K562 (cell line): Measurements from ENCODE around the gene SHC1. TPM values are rescaled to one million over a fixed set of nuclear protein-coding genes. Genes with fewer than 3 reads are reported as not detected.

ENCODE experiments used
- BACH1 ChIP-seq: fragments of 200-800 bp; sonication (Bioruptor generic); IDR thresholded peaks from 2 replicates; pipeline ENCODE4 v1.6.1; 2016; ENCODE audit warnings: missing genetic modification characterization, missing compliant biosample characterization
- BDP1 ChIP-seq: IDR thresholded peaks from 3 replicates; pipeline ENCODE4 v1.6.1; 2011; ENCODE audit not compliant: insufficient read length, insufficient read depth
- BRD4 ChIP-seq: fragments of 200-600 bp; sonication (generic); IDR thresholded peaks from 2 replicates; pipeline ENCODE4 v1.6.1; 2017; ENCODE audit warnings: inconsistent platforms
- BRD9 ChIP-seq: fragments of 450-650 bp; IDR thresholded peaks from 2 replicates; pipeline ENCODE4 v1.6.1; 2018; ENCODE audit warnings: low read depth; ENCODE audit not compliant: partially characterized antibody
- CBFA2T2 ChIP-seq: fragments of 450-650 bp; conservative IDR thresholded peaks from 2 replicates; pipeline ENCODE4 v1.6.1; 2017; ENCODE audit warnings: mild to moderate bottlenecking
- ETV1 ChIP-seq: fragments of 450-650 bp; conservative IDR thresholded peaks from 2 replicates; pipeline ENCODE4 v1.6.1; 2016; ENCODE audit warnings: missing genetic modification characterization, control low read depth, low read depth, missing compliant biosample characterization
- FOXA3 ChIP-seq, 2 experiments: fragments of 450-650 bp in 1 of 2; sonication (generic) in 1 of 2; formaldehyde crosslinking; IDR thresholded peaks in 1 of 2; conservative IDR thresholded peaks in 1 of 2; 2 replicates each; pipeline versions ENCODE4 v1.4.0 to v1.8.0; 2020 to 2022; ENCODE audit warnings: mild to moderate bottlenecking in 2 of 2, missing genetic modification reagents in 1 of 2
- HDAC1 ChIP-seq, 2 experiments: fragments of 450-650 bp; IDR thresholded peaks; 2 replicates each; pipeline ENCODE4 v1.6.1; 2016 to 2017; ENCODE audit warnings: inconsistent platforms in 1 of 2, mild to moderate bottlenecking in 1 of 2, moderate library complexity in 1 of 2
- KDM4B ChIP-seq, 2 experiments: fragments of 450-650 bp in 1 of 2; sonication (generic) in 1 of 2; IDR thresholded peaks; 2 replicates each; pipeline ENCODE4 v1.6.1; 2016 to 2017; ENCODE audit warnings: borderline replicate concordance in 2 of 2, antibody characterized with exemption in 1 of 2, low read depth in 1 of 2, mild to moderate bottlenecking in 1 of 2
- MXI1 ChIP-seq: IDR thresholded peaks from 2 replicates; pipeline ENCODE4 v1.6.1; 2011; ENCODE audit warnings: low read depth, mild to moderate bottlenecking, improper control_type of control experiment, low read length
- NELFE ChIP-seq: IDR thresholded peaks from 2 replicates; pipeline ENCODE4 v1.6.1; 2011; ENCODE audit warnings: mild to moderate bottlenecking; ENCODE audit not compliant: insufficient read depth, insufficient read length
- REST ChIP-seq, 2 experiments: fragments of 450-650 bp; formaldehyde crosslinking in 1 of 2; IDR thresholded peaks; 2 replicates each; pipeline versions ENCODE4 v1.4.0 to v1.6.1; 2014 to 2020; ENCODE audit warnings: mild to moderate bottlenecking in 2 of 2, borderline replicate concordance in 1 of 2, low read depth in 1 of 2
- SETDB1 ChIP-seq: IDR thresholded peaks from one replicate; pipeline ENCODE4 v1.6.1; 2012; ENCODE audit warnings: low read length, control low read depth, inconsistent platforms
- SMAD1 ChIP-seq: fragments of 150-350 bp; IDR thresholded peaks from 2 replicates; pipeline ENCODE4 v1.6.1; 2014; ENCODE audit warnings: low read length, low read depth; ENCODE audit not compliant: partially characterized antibody
- SNRNP70 ChIP-seq: fragments of 200-400 bp; formaldehyde crosslinking; optimal IDR thresholded peaks from 2 replicates; pipeline ENCODE3; 2017; ENCODE audit warnings: low read depth, low read length
- U2AF2 ChIP-seq: fragments of 200-400 bp; formaldehyde crosslinking; optimal IDR thresholded peaks from 2 replicates; pipeline ENCODE3; 2017; ENCODE audit warnings: low read depth, mild to moderate bottlenecking, low read length
- ZFPM2 ChIP-seq: fragments of 250-450 bp; sonication (Bioruptor Pico); IDR thresholded peaks from 2 replicates; pipeline ENCODE4 v1.5.1; 2022; ENCODE audit warnings: mild to moderate bottlenecking
- ZNF143 ChIP-seq: sonication (generic); formaldehyde crosslinking; IDR thresholded peaks from 2 replicates; pipeline ENCODE4 v1.9.0; 2022; ENCODE audit warnings: mild to moderate bottlenecking, missing genetic modification reagents
- ZNF277 ChIP-seq: fragments of 250-450 bp; sonication (Bioruptor Pico); IDR thresholded peaks from 2 replicates; pipeline ENCODE4 v1.8.0; 2022; ENCODE audit warnings: inconsistent platforms, mild to moderate bottlenecking, moderate library complexity, borderline replicate concordance
- ZNF445 ChIP-seq: fragments of 250-450 bp; sonication (Bioruptor Pico); IDR thresholded peaks from 2 replicates; pipeline ENCODE4 v1.4.0; 2020; ENCODE audit warnings: low read depth, mild to moderate bottlenecking, moderate library complexity
- polyA plus RNA-seq, 8 experiments: library from polyadenylated mRNA; depleted of rRNA in 4 of 8; stranded (reverse) in 5 of 8; unstranded in 3 of 8; fragments of >200 nt; fragmentation: Nextera tagmentation in 2 of 8; fragmentation: Illumina TruSeq in 1 of 8; extraction: Ambion mirVana in 2 of 8; extraction: Trizol in 1 of 8; gene quantifications; 2 replicates each; pipeline versions ENCODE4 v1.2.1 to v1.2.3, GENCODE V29; 2011 to 2014; ENCODE audit warnings: inconsistent platforms in 1 of 8, missing spikeins in 1 of 8
- total RNA-seq, 7 experiments: library from RNA; depleted of rRNA in 6 of 7; stranded (reverse); fragments of >200 nt in 6 of 7; fragmentation: Illumina TruSeq in 2 of 7; extraction: Trizol in 2 of 7; gene quantifications; 2 replicates each; pipeline versions ENCODE4 v1.2.1 to v1.2.3, GENCODE V29; 2011 to 2021; ENCODE audit warnings: low replicate concordance in 1 of 7

Gene SHC1
- total and polyA plus RNA-seq, 9 of the 15 experiments (the other 6 are each of a cell fraction or from before 2014, with no cell fraction given), result 4.1 to 113 (median 51.9) TPM

DNA sequence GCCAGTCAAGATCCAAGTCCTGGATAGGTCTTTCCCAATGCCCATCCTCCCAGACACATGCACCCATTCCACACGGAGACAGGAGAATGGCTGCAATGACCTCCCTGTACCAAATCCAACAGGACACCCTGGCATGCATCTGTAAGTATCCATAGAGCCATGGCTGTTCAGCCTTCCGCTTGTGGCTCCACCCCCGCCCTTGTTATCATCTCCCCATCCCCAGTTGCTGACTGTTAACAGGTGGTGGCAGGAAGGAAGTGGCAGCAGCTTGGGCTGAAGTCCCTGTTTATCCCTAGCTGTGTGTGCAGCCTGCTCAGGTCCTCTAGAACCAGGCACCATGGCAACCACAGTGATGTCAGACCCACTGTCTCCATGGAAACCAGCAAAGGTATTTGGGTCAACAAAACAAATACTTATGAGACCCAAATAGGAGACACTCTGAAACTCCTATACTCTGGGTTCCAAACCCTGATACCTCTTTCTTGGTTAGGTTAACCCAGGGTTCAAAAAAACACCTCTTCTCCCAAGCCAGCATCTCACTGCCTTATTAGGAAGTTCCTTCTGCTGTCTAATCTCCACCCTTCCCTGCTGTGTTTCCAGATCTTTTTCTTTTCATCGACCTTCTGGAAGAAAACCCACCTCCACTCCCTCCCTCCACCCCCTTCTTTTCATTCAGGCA lies 15.4 kb downstream of the SHC1 start (continued):
- TF ChIP-seq REST (IDR thresholded peaks at IDR 0.05; ENCODE audit: borderline replicate concordance) (no peak), REST (CRISPR knock-in tag; IDR thresholded peaks at IDR 0.05; ENCODE audit: low read depth) (no peak), SMAD1 (no peak), BACH1 (tag) (0 out of 2 replicates have a peak, but pooled peaks have one; percentile 24), U2AF2 (no peak), SNRNP70 (no peak), SETDB1 (no peak), BDP1 (no peak), MXI1 (no peak), BRD9 (no peak), ZNF445 (CRISPR knock-in tag) (no peak), NELFE (no peak), KDM4B (IDR thresholded peaks at IDR 0.05; ENCODE audit: borderline replicate concordance in 2 of 2, low read depth in 1 of 2) (no peak), CBFA2T2 (no peak), FOXA3 (CRISPR knock-in tag; conservative IDR thresholded peaks at IDR 0.05 in 1 of 2, IDR thresholded peaks at IDR 0.05 in 1 of 2) (no peak), ZNF143 (CRISPR knock-in tag) (no peak), HDAC1 (IDR thresholded peaks at IDR 0.05) (no peak), ZNF277 (CRISPR knock-in tag) (no peak), ETV1 (tag) (peak; percentile 84), BRD4 (no peak), ZFPM2 (no peak)
